ENCODE measurements around the gene ZNF578.
"Not testable (repeated sequence)": the region's sequence is repeated elsewhere in the genome, so short reads cannot be mapped to it uniquely, and the experiment has no call there.

- TF ChIP-seq, protein P1, sequence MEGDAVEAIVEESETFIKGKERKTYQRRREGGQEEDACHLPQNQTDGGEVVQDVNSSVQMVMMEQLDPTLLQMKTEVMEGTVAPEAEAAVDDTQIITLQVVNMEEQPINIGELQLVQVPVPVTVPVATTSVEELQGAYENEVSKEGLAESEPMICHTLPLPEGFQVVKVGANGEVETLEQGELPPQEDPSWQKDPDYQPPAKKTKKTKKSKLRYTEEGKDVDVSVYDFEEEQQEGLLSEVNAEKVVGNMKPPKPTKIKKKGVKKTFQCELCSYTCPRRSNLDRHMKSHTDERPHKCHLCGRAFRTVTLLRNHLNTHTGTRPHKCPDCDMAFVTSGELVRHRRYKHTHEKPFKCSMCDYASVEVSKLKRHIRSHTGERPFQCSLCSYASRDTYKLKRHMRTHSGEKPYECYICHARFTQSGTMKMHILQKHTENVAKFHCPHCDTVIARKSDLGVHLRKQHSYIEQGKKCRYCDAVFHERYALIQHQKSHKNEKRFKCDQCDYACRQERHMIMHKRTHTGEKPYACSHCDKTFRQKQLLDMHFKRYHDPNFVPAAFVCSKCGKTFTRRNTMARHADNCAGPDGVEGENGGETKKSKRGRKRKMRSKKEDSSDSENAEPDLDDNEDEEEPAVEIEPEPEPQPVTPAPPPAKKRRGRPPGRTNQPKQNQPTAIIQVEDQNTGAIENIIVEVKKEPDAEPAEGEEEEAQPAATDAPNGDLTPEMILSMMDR (IDR thresholded peaks at IDR 0.05; ENCODE audit: extremely low read depth in 1 of 2, insufficient read depth in 1 of 2, low read depth in 1 of 2, low read length in 2 of 2) = not testable (repeated sequence)
- not testable (repeated sequence) for TF ChIP-seq POLR2AphosphoS5 (IDR thresholded peaks at IDR 0.05; ENCODE audit: insufficient read depth, low read depth, low read length); POLR2A (IDR thresholded peaks at IDR 0.05; ENCODE audit: low read depth, low read length)
These were observed 82.0 kb downstream of the ZNF578 start for GRCh38 chr19:52535385-52535770.
